GM21360 (cell line): ENCODE results near the gene TECTB.

Source experiments
- ATAC-seq: cut with Tn5 transposase; IDR thresholded peaks from one replicate; pipeline ENCODE4 v1.9.1; 2021; ENCODE audit warnings: mild to moderate bottlenecking, moderate library complexity; ENCODE audit not compliant: unreplicated experiment

TECTB gene

GRCh38 chr10:112344261-112344660 is 61.1 kb downstream of the TECTB start:
- no peak for ATAC-seq

- ATAC-seq: no peak
These were observed 62.0 kb downstream of the TECTB start for GRCh38 chr10:112345202-112345601.

GRCh38 chr10:112345743-112346142 is 62.5 kb downstream of the TECTB start:
- ATAC-seq: no peak

- no peak for ATAC-seq
These were observed 63.6 kb downstream of the TECTB start for GRCh38 chr10:112346774-112347173.

GRCh38 chr10:112347709-112348671 is 64.8 kb downstream of the TECTB start:
- ATAC-seq: no peak

GRCh38 chr10:112348759-112349158 is 65.6 kb downstream of the TECTB start:
- no peak for ATAC-seq

GRCh38 chr10:112349521-112350085 is 66.4 kb downstream of the TECTB start:
- ATAC-seq: no peak

- ATAC-seq: no peak
These were observed 67.9 kb downstream of the TECTB start for GRCh38 chr10:112351146-112351545.

- ATAC-seq: no peak
These were observed 68.8 kb downstream of the TECTB start for GRCh38 chr10:112352044-112352443.

GRCh38 chr10:112353046-112353445 is 69.8 kb downstream of the TECTB start:
- ATAC-seq: no peak
